ENCODE data around the gene CENPN.

- no peak for TF ChIP-seq CTCF (CRISPR knock-in tag; IDR thresholded peaks at IDR 0.05)
- TF ChIP-seq JUNB (CRISPR knock-in tag; IDR thresholded peaks at IDR 0.05; ENCODE audit: borderline replicate concordance): no peak
- TF ChIP-seq PRDM15 (CRISPR knock-in tag; IDR thresholded peaks at IDR 0.05): no peak
These were observed 20.5 kb upstream of the CENPN start for GRCh38 chr16:80986557-80986956.

Measured in HepG2 (cell line).